ENCODE measurements around the gene KLHDC7B.
"Not testable (repeated sequence)": the region's sequence is repeated elsewhere in the genome, so short reads cannot be mapped to it uniquely, and the experiment has no call there.

KLHDC7B gene

DNA sequence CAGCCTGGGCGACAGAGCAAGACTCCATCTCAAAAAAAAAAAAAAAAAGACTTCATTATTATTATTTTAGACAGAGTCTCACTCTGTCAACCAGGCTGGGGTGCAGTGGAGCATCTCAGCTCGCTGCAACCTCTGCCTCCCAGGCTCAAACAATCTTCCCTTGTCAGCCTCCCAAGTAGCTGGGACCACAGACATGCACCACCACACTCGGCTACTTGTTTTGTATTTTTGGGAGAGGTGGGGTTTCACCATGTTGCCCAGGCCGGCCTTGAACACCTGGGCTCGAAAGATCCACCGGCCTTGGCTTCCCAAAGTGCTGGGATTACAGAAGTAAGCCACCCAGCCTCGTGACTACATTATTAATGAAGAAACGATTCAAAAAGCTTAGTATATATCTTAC lies 10.6 kb upstream of the KLHDC7B start:
- DNase-seq (ENCODE audit: extremely low read depth, insufficient read length) = peak; percentile 57

DNA sequence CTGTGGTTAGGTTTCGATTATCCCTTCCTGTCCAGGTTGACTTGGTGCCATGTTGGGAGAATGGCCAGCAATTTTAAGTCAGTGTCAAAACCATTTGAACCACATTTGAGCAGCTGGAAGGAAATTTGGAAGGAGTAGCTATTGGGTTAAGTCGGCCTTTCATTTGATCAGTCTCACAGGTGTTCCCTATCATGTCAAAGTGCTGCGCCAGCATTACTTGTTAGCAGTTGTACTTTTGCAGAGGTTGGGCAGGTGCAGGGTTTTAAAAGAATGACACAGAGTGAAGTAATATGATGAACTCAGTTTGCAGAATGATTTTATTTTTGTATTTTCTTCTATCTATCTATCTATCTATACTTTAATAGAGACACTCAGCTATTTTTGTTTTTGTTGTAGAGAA lies 9.5 kb upstream of the KLHDC7B start:
- DNase-seq (ENCODE audit: extremely low read depth, insufficient read length) = no peak
- H3K27me3 ChIP-seq (replicated peaks; ENCODE audit: control insufficient read depth, insufficient read depth, low read length) = no peaks in the 10 kb centered on the region
- no peak overlapping the region for H3K4me3 ChIP-seq (replicated peaks; ENCODE audit: low read depth, low read length)
- no peaks in the 10 kb centered on the region for H3K36me3 ChIP-seq (ENCODE audit: control insufficient read depth, insufficient read depth, low read length)
- TF ChIP-seq, protein P1, sequence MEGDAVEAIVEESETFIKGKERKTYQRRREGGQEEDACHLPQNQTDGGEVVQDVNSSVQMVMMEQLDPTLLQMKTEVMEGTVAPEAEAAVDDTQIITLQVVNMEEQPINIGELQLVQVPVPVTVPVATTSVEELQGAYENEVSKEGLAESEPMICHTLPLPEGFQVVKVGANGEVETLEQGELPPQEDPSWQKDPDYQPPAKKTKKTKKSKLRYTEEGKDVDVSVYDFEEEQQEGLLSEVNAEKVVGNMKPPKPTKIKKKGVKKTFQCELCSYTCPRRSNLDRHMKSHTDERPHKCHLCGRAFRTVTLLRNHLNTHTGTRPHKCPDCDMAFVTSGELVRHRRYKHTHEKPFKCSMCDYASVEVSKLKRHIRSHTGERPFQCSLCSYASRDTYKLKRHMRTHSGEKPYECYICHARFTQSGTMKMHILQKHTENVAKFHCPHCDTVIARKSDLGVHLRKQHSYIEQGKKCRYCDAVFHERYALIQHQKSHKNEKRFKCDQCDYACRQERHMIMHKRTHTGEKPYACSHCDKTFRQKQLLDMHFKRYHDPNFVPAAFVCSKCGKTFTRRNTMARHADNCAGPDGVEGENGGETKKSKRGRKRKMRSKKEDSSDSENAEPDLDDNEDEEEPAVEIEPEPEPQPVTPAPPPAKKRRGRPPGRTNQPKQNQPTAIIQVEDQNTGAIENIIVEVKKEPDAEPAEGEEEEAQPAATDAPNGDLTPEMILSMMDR (IDR thresholded peaks at IDR 0.05; ENCODE audit: insufficient read depth, low read length, poor library complexity, severe bottlenecking) = no peak

More for the DNA sequence above, 10.6 kb upstream of the KLHDC7B start:
- TF ChIP-seq, protein P1 (IDR thresholded peaks at IDR 0.05; ENCODE audit: insufficient read depth, low read length, poor library complexity, severe bottlenecking) = no peak
- Histone ChIP-seq H3K36me3 (ENCODE audit: control insufficient read depth, insufficient read depth, low read length) (no peaks in the 10 kb centered on the region), H3K27me3 (replicated peaks; ENCODE audit: control insufficient read depth, insufficient read depth, low read length) (no peaks in the 10 kb centered on the region), H3K4me3 (replicated peaks; ENCODE audit: low read depth, low read length) (no peak overlapping the region)

DNA sequence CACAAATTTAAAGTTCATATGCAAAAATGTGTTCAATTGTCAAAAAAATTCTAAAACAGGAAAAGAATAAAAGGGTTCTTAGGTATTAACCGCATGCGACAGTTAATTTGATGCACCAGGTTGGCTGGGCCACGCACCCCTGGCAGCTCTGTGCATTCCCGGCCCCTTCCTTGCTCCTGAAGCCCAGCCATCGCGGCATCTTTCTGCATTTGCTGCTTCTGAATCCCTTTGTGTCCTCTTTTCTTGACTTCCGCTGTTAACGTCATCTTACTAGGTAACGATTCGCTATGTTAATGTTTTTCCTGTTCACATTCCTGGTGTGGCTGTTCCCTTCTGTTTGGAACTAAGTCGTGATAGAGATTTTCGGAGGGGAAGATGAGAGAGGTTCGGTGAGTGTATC lies 7.9 kb upstream of the KLHDC7B start:
- Histone ChIP-seq H3K27me3 (replicated peaks; ENCODE audit: control insufficient read depth, insufficient read depth, low read length) (no peaks in the 10 kb centered on the region), H3K36me3 (ENCODE audit: control insufficient read depth, insufficient read depth, low read length) (no peaks in the 10 kb centered on the region), H3K4me3 (replicated peaks; ENCODE audit: low read depth, low read length) (no peak overlapping the region)
- TF ChIP-seq, protein P1 (IDR thresholded peaks at IDR 0.05; ENCODE audit: insufficient read depth, low read length, poor library complexity, severe bottlenecking) = no peak
- no peak for DNase-seq (ENCODE audit: extremely low read depth, insufficient read length)

DNA sequence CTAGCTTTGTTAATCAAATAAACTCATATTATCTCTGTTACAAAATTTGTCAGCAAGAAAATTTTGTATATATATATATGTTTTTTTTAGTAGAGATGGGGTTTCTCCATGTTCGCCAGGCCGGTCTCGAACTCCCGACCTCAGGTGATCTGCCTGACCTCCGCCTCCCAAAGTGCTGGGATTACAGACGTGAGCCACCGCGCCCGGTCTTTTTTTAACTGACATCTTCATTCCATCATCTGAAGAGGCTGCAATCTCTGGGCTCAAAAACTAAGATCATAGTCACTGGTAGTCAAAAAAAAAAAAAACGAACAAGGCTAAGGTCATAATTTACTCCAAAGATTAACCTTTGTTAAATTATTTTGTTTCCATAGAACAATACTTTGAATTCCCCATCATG lies 5.3 kb upstream of the KLHDC7B start:
- TF ChIP-seq, protein P1 (IDR thresholded peaks at IDR 0.05; ENCODE audit: insufficient read depth, low read length, poor library complexity, severe bottlenecking) = no peak

DNA sequence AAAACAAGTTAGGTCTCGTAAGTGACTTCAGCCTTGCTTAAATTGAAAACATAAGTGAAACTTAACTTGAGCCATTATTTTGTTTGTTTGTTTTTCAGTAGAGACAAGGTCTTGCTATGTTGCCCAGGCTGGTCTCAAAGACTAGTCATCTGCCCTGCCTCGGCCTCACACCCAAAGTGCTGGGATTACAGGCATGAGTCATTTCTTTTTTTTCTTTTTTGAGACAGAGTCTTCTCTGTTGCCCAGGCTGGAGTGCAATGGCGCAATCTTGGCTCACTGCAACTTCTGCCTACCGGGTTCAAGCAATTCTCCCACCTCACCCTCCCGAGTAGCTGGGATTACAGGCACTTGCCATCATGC lies 4.1 kb upstream of the KLHDC7B start:
- not testable (repeated sequence) for H3K27me3 ChIP-seq (replicated peaks; ENCODE audit: control insufficient read depth, insufficient read depth, low read length); H3K36me3 ChIP-seq (ENCODE audit: control insufficient read depth, insufficient read depth, low read length)
- peak; percentile 71 for DNase-seq (ENCODE audit: extremely low read depth, insufficient read length)
- H3K4me3 ChIP-seq (replicated peaks; ENCODE audit: low read depth, low read length) = peak overlapping the region; percentile 54

More for the DNA sequence above, 5.3 kb upstream of the KLHDC7B start:
- H3K27me3 ChIP-seq (replicated peaks; ENCODE audit: control insufficient read depth, insufficient read depth, low read length) = no peaks in the 10 kb centered on the region
- no peak overlapping the region for H3K4me3 ChIP-seq (replicated peaks; ENCODE audit: low read depth, low read length)
- H3K36me3 ChIP-seq (ENCODE audit: control insufficient read depth, insufficient read depth, low read length) = no peaks in the 10 kb centered on the region
- no peak for DNase-seq (ENCODE audit: extremely low read depth, insufficient read length)

DNA sequence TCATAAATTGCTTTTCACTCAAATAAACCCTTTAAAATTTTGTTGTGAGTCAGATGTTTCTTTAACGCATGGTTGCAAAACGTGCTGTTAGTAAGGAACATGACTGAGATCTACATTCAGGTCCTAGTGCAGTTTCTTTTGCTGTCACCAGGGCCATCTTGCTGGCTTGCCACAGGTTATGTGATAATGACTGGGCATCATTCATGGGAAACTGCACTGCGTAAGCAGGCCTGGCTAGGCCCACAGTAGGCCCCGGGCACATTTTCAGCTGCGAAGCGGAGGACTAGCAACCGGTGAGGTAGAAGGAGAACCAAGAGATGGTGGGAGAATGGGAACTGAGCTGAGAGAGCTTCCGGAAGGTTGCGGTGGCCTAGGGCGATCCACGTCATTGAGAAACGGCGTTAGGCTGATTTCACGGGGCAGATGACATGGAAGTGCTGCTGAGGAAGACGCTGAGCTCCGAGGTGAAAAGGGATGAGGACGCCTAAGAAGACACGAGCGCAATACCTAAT lies 3.2 kb upstream of the KLHDC7B start:
- peak; percentile 86 for DNase-seq (ENCODE audit: extremely low read depth, insufficient read length)

More for the DNA sequence above, 3.2 kb upstream of the KLHDC7B start:
- Histone ChIP-seq H3K36me3 (ENCODE audit: control insufficient read depth, insufficient read depth, low read length) (no peaks in the 10 kb centered on the region), H3K27me3 (replicated peaks; ENCODE audit: control insufficient read depth, insufficient read depth, low read length) (no peaks in the 10 kb centered on the region), H3K4me3 (replicated peaks; ENCODE audit: low read depth, low read length) (peak overlapping the region; percentile 54)
- TF ChIP-seq, protein P1 (IDR thresholded peaks at IDR 0.05; ENCODE audit: insufficient read depth, low read length, poor library complexity, severe bottlenecking) = no peak
